M059J (cell line): ENCODE results near the gene NHLRC3. TPM values are rescaled to one million over a fixed set of nuclear protein-coding genes. Genes with fewer than 3 reads are reported as not detected.
"Not testable (repeated sequence)": the region's sequence is repeated elsewhere in the genome, so short reads cannot be mapped to it uniquely, and the experiment has no call there.

Experiments
- DNase-seq: peaks from one replicate; pipeline ENCODE4 v3.0.0-alpha.2; 2012; ENCODE audit warnings: low read depth
- total RNA-seq: library from RNA; depleted of rRNA; stranded (reverse); fragments of >200 nt; shearing (Covaris generic); gene quantifications from 2 replicates; pipeline ENCODE4 v1.2.3, GENCODE V29; 2014; rRNA removed

The NHLRC3 gene
- total RNA-seq, 1 experiment from 2014 or later, result 11.2 TPM

DNA sequence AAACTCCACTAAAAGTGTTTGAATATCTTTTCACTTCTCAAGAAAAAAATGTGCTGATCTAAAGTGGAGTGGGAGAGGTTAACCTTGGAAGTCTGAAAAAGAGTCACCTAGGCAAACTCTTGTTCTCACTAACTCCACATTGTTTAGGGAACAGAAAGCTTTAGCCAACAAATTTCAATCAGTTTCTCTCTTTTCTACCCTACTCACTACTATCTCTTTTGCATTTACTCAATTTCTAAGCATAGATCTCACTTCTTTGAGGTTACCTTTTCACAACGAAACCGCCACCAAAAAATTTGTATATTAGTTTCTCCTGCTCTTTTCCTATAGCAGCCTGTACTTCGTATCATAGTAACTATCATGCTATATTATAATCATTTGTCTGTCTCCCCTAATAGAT is 6.3 kb downstream of the NHLRC3 start:
- no peak for DNase-seq

DNA sequence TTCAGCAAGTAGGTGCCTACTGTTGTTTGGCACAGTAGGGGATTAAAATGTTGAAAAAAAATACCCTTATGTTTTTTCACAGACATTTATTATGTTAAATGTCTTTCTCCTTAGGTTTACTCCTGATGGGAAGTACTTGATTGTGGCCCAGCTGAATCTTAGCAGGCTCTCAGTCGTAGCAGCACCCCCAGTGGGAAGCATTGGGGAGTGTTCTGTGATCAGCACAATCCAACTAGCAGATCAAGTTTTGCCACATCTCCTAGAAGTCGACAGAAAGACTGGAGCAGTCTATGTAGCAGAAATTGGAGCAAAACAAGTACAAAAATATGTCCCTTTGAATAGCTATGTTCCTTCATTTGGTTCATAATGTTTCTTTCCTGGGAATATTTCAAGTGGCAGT is 9.3 kb downstream of the NHLRC3 start:
- no peak for DNase-seq

DNA sequence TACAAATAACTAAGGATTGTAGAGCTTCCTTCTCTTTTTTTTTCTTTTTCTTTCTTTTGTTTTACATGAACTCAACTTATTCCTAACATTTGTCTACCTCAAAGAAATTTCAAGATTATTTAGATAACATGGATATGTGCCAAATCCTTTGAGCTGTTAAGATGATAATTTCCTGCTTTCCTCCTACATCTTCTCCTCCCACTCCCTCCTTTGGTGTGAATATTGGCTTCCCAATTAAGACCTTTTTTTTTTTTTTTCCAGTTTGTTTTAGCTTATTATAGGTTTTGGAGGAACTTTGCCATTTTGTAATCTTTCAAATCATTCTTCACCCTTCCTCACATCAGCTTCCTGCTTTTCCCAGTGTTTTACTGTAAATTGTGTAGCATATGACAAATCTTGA is 10.6 kb downstream of the NHLRC3 start:
- DNase-seq, result no peak

DNA sequence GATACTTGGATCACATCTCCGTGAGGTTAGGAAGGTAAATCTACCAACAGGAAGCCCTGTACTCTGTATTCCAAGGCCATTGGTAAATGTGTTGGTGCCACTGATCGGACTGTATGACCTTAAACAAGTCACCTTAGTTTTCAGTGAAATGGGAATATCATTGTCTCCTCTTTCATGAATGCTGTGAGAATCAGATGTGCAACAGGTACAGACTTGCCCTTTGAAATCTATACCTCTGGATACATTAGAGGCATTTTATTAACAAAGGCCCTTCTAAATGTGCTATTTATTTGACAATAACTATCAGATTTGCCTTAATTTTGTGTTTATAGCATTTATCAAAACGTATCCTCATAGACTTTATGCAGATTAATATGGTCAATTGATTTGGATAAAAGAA is 11.0 kb downstream of the NHLRC3 start:
- no peak for DNase-seq

DNA sequence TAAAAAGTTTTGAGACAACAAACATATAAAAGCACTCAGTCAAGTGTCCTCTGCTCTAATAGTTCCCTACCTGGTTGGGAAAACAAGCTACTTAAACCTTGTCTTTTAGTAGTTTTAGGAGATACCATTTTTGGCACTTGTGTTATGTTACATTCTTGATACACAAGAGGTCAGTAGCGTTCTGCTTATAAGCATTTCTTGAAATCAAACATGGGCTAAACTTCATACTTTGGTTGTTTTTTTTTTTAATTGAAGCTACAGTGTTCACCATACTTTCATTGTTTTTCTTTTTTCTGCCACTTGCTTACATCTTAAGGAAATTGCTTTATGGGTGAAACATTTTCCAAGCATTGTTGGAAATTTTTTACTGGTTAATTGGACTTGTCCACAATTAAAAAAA is 12.9 kb downstream of the NHLRC3 start:
- DNase-seq, result peak; percentile 42

DNA sequence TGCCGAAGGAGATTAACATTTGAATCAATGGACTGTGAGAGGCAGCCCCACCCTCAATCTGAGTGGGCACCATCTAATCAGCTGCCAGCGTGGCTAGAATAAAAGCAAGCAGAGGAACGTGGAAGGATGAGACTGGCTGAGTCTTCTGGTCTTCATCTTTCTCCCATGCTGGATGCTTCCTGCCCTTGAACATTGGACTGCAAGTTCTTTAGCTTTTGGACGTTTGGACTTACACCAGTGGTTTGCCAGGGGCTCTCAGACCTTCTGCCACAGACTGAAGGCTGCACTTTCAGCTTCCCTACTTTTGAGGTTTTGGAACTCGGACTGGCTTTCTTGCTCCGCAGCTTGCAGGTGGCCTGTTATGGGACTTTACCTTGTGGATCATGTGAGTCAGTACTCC is 14.7 kb downstream of the NHLRC3 start:
- no peak for DNase-seq

DNA sequence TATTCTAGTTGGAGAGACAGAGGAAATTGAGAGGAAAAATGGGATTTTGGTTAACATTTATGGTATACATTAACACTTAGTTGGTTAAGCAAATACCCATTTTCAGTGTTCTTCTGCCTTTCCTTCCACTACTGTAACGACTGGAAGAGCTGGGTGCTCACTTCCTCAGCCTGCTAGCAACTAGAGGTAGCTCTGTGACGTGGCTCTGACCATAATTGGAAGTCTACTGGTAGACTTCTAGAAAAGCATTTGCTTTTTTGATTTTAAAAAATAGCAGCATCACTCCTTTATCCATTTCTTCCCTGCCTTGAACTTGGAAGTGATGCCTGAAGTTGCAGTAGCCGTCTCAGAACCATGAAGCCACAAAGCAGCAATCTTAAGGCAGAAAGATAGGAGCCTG is 15.9 kb downstream of the NHLRC3 start:
- DNase-seq, result no peak

DNA sequence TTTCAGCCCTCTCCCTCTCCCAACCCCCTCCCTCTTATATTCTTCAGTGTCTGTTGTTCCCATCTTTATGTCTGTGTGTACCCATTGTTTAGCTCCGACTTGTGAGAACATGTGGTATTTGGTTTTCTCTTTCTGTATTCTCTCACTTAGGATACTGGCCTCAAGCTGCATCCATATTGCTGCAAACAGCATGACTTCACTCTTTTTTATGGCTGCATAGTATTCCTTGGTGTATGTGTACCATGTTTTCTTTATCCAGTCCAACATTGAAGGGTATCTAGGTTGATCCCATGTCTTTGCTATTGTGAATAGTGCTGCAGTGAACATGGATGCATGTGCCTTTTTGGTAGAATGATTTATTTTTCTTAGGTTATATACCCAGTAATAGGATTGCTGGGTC is 17.8 kb downstream of the NHLRC3 start:
- DNase-seq, result no peak

DNA sequence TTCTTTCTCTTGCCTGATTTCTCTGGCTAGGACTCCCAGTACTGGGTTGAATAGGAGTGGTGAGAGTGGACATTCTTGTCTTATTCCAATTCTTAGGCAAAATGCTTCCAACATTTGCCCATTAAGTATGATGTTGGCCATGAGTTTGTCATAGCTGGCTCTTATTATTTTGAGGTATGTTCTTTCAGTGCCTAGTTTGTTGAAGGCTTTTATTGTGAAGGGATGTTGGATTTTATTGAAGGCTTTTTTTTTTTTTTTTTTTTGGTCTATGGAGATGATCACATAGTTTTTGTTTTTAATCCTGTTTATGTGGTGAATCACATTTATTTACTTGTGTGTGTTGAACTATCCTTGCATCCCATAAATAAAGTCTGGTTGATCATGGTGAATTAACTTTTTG is 19.8 kb downstream of the NHLRC3 start:
- no peak for DNase-seq

DNA sequence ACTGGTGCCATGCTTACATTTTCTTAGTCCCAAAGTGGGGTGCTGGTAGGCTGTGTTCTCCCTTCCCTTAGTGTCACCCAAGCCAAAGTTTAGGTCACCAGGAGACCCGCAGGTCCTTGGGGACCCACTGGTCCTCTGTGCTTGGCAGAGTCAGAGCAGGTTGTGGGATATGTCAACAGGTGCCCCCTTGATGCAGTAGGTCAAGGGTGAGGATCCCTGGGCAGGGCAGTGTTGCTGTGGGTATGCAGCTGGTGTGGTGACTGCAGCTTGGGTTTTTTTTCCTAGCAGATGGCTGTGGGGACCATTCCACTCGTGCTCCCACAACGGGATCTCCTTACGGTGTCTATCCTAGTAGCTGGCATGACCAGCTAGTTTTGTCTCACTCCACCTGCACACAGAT is 23.7 kb downstream of the NHLRC3 start:
- no peak for DNase-seq

DNA sequence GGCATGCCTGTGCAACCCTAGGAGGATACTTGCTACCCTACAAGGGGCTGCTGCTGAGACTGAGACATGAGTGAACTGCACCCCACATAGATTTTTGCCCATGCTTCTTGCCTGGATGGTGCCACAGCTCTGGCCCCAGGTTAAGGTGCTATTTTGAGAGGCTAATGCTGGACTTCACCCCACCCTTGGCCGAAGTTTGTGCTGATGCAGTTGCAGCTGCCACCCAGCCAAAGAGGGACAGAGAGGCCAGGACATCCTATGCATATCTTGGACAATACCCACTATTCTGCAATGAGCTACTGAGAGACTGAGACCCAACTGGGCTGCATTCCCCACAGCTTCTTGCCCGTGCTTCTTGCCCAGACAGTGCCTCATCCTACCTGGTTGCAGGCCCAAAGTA is 34.6 kb downstream of the NHLRC3 start:
- no peak for DNase-seq

DNA sequence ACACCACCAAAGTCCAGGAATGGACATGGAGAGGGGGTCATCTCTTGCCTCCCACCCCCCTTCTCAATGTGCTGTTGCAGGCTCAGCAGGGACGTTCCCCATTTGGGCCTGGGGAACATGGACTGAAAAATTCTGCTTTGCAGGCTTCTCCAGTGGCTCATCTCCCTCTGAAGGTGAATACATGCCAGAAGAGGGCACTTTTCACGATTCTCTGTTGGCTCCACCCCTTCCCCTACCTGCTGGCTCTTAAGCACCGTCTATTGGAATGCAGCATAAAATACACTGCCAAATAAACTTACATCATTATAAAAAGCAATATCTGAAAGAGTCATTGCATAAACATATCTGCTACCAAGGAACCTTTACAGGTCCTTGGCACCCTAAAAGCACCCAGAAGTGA is 35.7 kb downstream of the NHLRC3 start:
- no peak for DNase-seq

DNA sequence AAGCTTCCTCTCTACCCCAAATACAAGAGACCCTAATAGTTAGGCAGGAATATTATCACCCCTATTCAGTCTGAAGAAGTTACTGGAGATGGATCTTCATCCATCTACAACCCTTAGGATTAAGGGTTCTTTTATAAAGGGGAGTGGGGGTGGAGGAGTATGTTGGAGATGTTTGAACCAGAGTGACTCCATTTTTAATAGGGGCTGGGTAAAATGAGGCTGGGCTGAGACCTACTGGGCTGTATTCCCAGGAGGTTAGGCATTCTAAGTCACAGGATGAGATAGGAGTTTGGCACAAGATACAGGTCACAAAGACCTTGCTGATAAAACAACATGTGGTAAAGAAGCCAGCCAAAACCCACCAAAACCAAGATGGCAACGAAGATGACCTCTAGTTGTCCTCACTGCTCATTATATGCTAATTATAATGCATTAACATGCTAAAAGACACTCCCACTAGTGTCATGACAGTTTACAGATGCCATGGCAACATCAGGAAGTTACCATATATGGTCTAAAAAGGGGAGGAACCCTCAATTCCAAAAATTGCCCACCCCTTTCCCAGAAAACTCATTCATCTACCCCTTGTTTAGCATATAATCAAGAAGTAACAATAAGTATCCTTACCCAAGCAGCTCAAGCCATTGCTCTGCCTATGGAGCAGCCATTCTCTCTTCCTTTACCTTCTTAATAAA is 48.1 kb downstream of the NHLRC3 start:
- DNase-seq, result not testable (repeated sequence)

DNA sequence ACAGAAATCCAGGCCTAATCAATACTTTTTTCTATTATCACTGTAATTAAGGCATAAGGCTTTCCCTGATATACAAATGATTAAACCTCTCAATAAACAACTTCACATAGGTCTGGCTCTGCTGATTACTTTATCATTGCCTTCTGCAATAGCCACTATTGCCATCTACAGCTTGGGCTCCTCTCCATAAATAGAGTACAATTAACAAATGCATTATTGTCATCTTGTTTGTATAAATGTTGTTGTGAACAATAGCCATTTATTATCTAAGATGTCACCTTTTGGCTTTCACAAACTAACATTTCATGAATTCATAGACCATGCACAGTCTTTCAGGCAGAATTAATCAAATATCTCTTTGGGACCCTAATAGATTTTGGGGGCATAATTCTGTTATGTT is 53.3 kb downstream of the NHLRC3 start:
- no peak for DNase-seq

DNA sequence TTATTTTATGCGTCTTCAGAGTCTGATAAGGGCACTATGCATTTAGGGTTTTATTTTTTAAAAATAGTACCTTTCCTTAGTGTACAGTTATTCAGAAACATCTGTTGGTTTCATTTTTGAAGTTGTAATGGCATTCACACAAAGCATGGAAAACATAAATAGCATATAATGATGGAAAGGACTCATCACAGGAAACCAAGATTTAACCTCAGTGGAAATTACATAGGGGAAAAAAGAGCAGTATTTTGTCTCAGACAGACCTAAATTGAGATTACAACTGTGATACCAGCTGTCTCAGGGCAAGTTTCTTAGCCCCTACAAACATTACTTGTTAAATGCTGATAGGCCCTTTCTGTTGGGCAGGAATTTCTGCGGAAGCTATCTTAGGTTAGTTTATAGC is 57.2 kb downstream of the NHLRC3 start:
- no peak for DNase-seq

DNA sequence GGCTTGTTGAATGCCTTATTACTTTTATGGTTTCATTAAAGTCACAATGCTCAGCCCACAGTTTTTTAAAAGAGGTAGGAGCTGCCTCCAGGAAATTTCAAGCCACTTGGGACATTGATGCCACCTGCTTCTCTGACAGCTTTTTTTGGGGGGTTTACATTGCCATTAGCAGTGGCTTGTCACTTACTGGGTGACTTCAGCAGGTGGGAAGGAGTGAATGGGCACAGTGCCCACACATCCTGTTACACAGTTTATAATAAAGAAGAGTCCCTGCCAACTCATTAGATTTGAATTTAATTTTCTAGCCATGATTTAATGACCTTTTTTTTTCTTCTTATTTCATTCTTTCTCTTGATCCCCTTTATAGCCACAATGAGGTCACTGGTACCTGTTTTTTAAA is 61.0 kb downstream of the NHLRC3 start:
- no peak for DNase-seq

Other genes starting within 250 kb of the NHLRC3 start
- not detected in 2 replicates for gene STOML3, start 47.6 kb upstream of the NHLRC3 start, total RNA-seq
- 11.0 and 14.0 TPM in 2 replicates for gene PROSER1, start 367 bp upstream of the NHLRC3 start, total RNA-seq